TTC549 (cell line): Measurements from ENCODE around the gene LPCAT4.
"Not testable (repeated sequence)": the region's sequence is repeated elsewhere in the genome, so short reads cannot be mapped to it uniquely, and the experiment has no call there.

Experiments used
- FAIRE-seq: peaks from 2 replicates; lab custom pipeline; 2012; peaks lifted over from hg19 to GRCh38; lab: Jason Lieb, UNC

The LPCAT4 gene

DNA sequence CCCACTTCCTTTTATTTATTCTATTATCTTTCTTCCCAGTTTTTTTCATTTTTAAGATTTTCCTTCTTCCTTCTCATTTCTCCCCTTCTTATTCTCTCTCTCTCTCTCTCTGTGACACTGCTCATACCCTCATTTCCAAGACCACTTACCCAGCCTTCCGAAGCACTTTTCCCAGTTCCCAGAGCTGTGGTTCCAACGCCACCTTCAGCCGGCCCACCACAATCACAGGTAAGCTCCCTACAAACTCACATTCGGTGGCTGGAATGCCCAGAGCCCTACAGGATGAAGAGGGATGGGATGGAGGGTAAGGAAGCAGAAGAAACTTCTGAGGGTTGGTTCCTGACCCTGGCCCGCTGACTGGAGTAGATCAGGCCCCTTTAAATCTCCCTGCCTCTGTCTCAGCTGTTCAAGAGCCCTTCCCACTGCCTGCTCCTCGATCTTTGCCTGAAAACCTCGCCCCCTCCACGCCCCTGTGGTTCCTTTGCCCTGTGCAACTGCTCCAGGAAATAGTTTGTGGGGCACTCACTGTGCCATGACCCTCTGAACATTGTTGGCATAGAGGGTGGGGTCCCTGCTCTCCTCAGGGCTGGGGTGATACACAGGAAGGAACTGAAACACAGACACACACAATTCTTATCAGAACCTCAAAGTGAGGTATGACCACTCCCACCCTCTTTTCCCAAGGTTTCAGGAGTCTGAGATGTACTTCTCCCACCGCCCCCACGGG is 4.8 kb downstream of the LPCAT4 start:
- no peak for FAIRE-seq

DNA sequence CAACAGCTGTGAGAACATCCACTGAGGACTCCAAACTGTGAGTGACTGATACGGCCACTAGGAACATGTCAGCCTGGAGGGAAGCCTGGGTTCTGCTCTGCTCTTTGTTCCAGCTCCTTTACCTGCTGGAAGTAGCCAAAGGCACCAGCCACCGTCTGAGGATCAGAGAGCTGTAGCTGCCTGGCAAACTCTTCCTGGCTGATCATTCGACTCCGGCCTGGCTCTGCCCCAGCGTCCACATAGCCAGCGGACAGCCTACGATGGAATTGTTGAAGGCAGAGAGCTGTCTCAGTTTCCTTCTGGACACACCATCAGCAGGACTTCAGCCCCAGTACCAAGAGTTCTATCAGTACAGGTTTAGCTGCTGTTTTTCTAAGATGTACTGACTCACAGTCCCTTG is 5.7 kb downstream of the LPCAT4 start:
- FAIRE-seq = no peak

DNA sequence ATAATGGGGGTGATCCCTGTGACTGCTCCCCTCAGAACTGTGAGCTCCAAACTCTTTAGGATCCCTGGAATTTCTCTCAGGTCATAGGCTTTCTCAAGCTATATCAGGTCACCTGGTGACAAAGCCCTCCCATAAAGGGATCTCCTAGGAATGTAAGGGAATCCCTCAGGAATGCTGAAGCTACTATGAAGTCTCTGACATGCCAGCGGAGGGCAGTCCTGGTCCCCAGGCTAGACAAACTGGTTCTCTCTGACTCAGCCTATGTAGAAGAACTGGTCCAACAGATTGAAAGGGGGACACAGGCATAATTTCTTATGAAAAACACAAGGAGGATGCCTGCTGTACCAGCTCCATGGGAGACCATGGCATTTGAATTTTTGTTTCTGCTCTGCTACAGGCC is 6.7 kb downstream of the LPCAT4 start:
- no peak for FAIRE-seq

DNA sequence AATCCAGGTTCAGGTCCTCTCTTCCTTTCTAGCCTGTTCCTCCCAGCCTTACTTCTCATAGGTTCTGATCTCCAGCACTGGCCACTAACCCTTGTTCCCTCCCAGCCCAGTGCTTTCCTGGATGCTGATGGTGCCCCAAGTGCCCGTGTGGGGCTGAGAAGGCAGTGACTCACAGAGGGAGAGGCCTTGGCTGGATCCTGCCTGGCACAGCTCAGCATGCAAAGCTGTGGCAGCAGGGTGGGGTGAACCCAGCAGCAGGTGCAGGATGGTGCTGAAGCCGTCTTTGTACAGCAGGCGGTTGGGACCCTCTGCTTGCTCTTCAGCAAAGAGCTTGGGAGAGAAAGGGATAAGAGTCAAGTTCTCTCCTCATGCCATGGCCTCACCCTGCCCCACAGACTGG is 7.6 kb downstream of the LPCAT4 start:
- FAIRE-seq = no peak

DNA sequence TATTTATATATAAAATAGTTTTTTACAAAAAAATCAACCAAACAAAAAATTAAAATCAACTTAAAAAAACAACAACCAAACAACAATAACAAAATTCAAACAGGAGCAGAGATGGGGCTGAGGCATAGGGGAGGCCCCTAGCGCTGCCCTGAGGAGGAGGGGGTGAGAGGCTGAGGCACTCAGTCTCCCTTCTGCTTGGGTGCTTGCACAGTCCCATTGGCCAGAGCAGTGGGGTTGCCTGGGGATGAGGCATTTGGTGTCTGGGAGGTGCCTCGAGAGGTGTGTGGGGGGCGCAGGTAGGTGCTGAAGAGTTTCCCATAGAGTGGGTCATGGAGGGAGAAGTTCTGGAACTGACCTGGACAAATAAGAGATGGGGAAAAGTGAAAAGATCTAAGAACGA is 8.0 kb downstream of the LPCAT4 start:
- FAIRE-seq = no peak

DNA sequence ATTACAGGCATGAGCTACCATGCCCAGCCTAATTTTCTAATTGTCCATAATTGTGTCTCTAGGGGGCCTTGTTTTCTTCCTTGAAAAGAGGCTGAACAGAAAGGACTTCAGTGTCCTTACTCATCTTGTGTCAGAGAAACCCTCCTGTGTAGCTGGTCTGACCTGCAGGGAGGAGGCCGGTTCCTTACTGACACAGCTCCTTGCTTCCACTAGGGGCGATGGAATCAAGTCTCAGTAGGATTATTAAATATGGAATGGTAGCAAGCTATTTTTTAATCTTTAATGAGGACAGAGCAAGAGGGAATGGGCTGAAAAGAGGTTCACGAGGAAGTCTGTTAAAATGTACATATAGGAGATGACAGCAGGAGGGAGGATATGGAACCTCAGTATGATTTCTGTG is 8.6 kb downstream of the LPCAT4 start:
- no peak for FAIRE-seq

DNA sequence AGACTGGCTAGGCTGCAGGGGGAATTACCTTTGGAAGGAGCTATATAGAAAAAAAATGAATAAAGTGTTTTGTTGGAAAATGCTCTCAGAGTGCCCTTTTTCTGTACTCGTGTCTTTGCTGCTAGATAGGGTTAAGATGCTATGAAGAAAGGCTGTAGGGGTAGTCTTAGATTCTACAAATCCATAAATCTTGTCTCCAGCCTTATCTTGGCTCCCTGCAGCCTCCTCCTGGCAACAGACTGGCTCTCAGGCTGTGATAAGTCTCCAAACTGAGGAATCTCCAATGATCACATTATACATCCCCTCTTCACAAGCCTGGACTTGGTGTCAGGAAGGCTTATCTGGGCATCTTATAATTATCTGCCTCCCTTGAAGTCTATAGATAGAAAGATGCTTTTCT is 9.3 kb downstream of the LPCAT4 start:
- no peak for FAIRE-seq

DNA sequence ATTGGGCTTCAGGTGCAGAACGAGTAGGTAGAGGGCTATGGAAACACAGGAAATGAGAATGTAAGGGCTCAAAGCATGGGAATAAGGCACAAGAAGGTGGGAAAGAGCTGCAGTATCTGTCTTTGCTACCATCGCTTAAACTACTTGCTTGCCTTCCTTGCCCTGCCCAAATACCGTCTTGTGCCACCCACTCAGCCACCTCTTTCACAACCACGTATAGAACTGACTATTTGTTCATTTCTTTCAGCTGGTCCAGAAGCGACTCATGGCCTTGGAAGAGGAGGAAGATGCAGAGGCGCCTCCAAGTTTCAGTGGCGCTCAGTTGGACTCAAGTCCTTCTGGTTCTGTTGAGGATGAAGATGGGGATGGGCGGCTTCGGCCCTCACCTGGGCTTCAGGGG is 11.8 kb downstream of the LPCAT4 start:
- no peak for FAIRE-seq

DNA sequence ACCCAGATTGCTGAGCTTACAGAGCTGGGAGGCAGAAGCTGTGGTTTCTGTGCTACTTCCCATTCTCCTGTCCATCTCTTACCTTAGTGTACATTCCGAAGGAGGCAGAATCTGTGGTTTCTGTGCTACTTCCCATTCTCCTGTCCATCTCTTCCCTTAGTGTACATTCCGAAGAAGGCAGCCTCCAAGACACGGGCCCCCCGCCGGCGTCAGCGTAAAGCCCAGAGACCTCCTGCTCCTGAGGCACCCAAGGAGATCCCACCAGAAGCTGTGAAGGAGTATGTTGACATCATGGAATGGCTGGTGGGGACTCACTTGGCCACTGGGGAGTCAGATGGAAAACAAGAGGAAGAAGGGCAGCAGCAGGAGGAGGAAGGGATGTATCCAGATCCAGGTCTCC is 12.7 kb downstream of the LPCAT4 start:
- no peak for FAIRE-seq

DNA sequence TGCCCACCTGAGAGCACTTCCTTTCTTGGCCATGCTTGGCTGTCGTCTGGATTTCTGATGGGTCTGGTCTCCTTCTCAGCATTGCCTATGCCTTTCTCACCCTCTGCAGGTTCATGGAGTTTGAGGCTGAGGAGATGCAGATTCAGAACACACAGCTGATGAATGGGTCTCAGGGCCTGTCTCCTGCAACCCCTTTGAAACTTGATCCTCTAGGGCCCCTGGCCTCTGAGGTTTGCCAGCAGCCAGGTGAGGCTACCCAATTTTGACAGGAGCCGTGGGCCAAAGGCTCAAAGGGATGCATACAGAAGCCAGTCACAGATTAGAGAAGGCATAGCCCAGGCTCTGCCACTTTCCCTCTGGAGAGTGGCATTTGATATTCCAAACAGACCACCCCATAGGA is 13.4 kb downstream of the LPCAT4 start:
- FAIRE-seq = no peak

DNA sequence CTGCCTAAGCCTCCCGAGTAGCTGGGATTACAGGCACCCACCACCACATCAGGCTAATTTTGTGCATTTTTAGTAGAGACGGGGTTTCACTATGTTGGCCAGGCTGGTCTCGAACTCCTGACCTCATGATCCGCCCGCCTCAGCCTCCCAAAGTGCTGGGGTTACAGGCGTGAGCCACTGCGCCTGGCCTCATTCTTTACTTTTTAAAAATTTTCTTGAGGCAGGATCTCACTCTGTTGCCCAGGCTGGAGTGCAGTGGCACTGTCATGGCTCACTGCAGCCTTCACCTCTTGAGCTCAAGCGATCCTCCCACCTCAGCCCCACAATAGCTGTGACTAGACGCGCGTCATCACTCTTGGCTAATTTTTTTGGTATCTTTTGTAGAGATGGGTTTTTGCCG is 14.0 kb downstream of the LPCAT4 start:
- FAIRE-seq = not testable (repeated sequence)

DNA sequence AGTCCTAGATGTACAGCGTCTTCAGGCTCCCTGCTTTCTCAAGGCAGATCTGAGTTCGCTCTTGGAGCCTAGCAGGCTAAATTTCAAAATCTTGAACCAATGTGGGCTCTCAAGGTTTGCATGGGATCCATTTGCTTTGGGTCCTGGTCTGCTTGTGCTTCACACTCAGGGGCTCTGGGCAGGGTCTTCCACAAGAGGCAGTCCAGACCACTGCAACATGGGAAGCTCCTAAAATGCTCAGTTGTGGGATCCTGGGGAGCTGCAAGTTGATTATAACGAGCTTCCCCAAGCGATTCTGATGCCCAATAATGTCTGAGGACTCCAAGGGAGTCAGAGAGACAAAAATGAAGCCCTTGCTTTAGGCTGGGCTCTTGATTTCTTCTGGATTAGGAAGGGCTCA is 17.2 kb downstream of the LPCAT4 start:
- no peak for FAIRE-seq

DNA sequence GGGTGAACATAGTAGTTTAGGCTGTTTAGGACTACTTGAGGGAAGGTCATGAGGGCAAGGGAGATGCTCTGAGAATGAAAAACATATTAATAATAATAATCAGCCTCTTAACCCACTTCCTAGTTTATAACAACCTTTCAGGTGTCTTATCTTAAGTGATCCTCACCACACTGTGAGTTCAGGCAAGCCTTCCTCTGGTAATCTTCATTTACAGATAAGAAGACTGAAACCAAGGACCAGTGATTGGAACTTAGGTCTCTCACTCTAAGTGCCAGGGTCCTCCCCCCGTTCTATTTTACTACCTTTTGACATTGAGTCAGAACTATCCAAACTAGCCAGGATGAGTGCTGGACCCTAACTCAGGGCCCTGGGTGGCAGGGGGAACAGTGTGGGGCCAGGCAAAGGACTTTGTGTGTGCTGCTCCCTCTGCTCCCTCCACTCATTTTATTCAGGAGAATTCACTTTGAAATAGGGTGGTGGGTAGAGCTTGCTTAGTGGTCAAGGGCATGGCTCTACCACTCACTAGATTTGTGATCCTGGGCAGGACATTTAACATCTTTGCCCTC is 18.2 kb downstream of the LPCAT4 start:
- no peak for FAIRE-seq

DNA sequence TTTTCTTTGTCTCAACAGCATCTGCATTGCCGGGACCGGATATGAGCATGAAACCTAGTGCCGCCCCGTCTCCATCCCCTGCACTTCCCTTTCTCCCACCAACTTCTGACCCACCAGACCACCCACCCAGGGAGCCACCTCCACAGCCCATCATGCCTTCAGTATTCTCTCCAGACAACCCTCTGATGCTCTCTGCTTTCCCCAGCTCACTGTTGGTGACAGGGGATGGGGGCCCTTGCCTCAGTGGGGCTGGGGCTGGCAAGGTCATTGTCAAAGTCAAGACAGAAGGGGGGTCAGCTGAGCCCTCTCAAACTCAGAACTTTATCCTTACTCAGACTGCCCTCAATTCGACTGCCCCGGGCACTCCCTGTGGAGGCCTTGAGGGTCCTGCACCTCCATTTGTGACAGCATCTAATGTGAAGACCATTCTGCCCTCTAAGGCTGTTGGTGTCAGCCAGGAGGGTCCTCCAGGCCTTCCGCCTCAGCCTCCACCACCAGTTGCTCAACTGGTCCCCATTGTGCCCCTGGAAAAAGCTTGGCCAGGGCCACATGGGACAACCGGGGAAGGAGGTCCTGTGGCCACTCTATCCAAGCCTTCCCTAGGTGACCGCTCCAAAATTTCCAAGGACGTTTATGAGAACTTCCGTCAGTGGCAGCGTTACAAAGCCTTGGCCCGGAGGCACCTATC is 18.9 kb downstream of the LPCAT4 start:
- FAIRE-seq = no peak

DNA sequence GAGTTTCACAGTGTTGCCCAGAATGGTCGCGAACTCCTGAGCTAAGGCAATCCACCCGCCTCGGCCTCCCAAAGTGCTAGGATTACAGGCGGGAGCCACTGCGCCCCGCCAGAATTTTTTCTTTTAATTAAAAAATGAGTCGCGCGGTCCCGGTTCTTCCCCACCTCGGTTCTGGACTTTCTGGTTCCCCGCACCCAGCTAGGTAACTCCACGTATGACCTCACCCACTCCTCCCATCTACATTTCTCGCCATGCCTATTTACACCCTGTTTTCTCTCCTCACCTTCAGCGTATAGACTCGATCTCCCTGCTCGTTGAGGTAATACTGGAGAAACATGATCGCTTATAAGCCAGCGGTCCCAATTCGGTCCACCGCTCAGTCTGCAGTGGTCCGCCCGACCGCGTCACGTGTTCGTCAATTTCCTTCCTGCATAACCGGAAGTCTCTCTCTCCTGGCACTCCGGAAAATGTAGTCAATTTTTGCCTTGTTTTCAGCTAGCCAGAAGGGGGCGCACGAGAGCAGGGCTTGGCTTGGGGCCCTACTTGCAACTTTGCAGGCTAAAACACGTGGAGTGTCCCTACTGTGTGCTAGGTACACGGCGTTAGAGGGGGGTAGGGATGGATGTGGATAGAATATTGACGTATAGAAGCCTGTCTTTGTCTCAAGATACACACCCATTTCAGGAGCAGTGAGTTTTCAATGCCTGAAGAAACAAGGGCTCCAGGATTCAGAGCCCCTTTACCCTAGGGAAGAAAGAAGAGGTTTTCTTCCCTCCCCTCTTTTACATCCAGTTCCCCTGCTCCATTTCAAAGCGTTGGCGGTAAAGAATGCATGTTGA is 24.0 kb downstream of the LPCAT4 start, which contains the start of the genes NOP10 and NUTM1:
Gene NOP10 (minus strand): TSS at position 400 of the 839 bp plus-strand sequence. CDS start 63 bp downstream, at position 337.
Gene NUTM1 (plus strand): TSS at position 579 of the 839 bp plus-strand sequence. CDS start 382 bp downstream, outside the sequence.
- peak; percentile 28 for FAIRE-seq

DNA sequence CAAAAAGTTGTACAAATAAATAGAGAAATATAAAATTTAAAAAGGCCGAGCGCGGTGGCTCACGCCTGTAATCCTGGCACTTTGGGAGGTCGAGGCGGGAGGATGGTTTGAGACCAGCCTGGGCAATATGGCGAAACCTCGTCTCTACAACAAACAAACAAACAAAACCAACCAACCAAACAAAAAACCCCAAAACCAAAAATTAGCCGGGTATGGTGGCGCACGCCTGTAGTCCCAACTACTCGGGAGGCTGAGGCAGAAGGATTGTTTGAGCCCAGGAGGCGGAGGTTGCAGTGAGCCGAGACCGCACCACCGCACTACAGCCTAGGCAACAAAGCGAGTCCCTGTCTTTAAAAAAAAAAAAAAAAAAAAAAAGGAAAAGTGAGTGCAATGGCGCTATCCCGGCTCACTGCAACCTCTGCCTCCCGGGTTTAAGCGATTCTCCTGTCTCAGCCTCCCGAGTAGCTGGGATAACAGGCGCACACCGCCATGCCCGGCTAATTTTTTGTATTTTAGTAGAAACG is 24.7 kb downstream of the LPCAT4 start:
- not testable (repeated sequence) for FAIRE-seq

DNA sequence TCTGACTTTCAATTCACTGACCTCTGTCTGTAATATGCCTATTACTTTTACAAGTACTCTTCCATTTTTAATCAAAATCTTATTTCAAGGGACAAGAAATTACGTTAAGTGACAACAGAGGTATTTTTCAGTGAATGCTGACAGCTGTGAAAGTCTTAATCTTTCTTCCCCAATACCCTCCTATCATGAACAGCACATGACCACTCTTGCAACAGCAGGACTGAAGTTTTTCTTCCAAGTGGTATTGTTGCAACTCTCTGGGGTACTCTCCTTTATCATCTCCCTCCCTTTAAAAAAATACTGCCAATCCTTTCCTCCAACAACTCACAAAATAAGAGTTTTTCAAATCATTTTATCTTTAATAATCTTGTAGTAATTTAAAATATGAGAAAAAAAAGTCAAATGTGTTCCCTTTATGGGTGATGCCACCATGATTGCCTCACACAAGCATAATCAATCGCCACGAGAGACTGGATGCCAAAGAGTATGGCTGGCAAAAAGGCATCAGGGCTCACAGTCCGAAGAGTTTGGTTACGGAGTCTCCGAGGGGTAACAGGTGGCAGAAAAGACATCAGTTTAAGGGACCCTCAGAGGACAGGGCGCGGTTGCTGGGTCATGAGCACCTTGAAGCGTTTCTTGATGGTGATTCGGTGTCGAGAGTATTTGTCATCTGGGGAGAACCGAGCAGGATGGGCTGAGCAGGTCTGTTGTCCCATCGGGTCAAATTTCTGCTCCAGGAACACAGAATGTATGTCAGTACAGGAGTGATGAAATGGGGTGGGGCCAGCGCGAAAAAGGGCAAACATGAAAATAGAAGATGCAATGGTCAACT is 25.4 kb downstream of the LPCAT4 start:
- FAIRE-seq = no peak

DNA sequence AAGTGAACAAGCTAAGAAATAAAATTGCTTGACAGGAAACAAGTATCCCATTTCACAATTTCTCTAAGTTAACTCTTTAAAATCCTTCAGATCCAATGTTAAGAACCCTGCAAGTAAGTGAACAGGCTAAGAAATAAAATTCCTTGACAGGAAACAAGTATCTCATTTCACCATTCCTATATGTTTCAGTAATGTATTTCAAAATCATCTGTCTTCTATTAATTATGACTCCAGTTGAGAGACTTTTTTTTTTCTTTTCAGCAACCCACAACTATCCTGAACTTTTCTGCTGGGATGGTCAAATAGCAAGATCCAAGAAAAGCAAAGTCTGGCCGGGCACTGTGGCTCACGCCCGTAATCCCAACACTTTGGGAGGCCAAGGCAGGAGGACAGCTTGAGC is 27.1 kb downstream of the LPCAT4 start:
- no peak for FAIRE-seq

DNA sequence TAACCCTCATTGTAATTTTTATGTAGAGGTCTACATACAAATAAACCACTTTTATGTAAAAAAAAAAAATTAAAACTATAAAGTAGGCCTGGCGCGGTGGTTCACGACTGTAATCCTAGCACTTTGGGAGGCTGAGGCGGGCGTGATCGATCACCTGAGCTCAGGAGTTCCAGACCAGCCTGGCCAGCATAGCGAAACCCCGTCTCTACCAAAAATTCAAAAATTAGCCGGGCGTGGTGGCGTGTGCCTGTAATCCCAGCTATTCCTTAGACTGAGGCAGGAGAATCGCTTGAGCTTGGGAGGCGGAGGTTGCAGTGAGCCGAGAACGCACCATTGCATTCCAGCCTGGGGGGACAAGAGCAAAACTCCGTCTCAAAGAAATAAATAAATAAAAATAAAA is 28.6 kb downstream of the LPCAT4 start:
- FAIRE-seq = no peak

DNA sequence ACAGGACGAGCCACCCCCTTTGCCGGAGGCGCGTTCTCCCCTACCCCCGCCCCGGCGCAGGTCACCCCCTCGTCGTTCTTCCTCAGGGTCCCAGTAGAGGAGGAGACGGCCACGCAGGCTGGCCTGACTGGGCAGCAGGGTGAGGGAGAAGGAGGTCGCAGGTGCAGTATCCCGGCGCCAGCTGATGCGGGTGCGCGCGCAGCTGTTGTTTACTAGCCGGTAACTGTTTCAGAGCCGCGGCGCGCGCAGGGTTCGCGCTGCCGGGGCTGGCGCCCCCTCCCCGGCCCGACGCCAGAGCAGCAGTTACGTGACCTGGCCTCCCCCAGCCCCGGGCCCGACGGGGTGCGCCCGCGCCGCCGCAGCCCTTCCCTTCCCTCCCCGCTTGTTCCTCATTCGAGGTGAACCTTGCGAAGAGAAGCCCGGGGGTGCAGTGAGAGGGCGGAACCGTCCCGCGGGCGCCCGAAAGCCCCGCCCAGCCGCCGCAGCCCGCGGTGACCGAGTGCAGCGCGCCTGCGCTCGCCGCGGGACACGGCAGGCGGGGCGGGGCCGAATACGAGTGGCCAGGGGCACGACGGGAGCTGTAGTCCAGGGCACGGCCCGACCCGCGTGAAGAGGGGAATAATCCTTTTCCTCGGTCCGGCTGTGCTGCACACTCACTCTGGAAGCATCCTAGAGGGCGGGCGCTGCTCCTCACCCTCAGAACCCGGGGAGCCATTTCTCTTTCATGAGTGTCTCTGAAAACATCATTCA is 29.3 kb downstream of the LPCAT4 start, which contains the start of gene SLC12A6:
Gene SLC12A6 (minus strand): TSS at position 225 of the 750 bp plus-strand sequence. CDS start 1,101 bp downstream, outside the sequence.
- FAIRE-seq = no peak
